GM19193 (cell line): ENCODE data around the gene ANKRD13B.

ENCODE experiments used
- POLR2A ChIP-seq: IDR thresholded peaks from 4 replicates; pipeline ENCODE4 v1.6.1; 2011; ENCODE audit not compliant: insufficient read depth, insufficient read length; ENCODE audit errors: extremely low read depth

The ANKRD13B gene

DNA sequence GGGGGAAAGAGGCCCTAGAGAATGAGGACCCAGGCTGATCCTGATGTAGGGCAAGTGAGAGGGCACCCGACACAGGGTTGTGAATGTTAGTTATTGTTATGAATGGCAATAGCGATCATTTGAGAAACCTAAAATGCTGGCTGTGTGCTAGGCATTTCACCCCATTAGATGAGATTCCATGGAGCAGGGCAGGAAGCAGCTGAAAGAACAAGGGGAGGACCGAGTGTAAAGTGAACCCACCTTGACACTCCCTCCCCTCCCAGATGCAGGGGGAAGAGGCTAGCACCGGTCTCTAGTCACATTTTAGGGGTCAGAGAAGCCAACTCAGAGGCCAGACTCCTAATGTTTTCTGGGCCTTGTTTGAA is 30.3 kb downstream of the ANKRD13B start:
- TF ChIP-seq POLR2A: no peak

DNA sequence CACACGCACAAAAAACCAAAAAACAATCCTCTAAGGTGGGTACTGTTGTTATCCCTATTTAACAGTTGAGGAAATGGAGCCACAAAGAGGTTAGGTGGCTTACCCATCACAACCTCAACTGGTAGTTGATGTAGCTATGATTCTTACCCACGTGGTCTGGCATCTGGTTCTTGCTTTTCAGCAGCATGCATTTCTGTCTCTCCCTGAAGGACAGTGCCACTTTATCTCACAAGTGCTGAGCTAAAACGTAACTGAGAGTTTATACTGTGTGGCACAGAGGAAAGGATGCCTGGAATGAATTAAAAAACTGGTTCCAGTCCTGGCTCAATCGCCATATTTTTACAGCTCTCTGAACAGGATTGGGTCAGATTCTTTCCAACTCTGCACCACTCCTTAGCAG is 31.7 kb downstream of the ANKRD13B start:
- TF ChIP-seq POLR2A: no peak

DNA sequence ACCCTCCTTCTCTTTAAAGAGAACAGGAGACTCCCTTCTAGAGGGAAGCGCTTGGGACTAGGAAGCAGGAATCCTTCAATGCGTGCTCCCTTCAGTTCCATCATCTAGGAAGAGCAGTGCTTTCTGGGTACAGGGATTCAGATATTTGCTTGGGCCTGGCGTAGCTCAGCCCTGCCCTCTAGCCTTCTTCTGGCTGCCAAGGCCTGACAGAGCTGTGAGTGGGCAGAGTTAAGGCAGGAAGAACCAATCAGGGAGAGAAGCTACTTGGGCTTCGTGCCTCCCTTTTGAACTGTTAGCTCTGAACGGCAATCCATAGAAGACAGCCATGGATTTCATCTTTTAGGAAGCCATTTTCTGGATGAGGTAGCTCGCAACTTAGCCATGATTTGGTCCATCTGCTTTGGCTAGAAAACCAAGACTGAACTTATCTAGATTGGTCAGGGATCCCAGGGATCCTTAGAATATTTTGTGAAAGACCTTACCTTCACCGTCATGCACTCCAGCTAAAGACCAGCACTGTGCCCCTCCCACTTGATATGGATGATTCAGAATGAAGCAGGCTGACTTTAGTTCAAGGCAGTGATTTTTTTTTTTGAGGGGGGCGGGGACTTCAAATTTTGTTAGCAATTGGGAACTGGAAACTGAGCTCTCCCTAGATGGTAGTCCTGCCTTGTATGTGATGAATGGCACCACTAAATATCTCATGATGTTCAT is 32.3 kb downstream of the ANKRD13B start:
- no peak for TF ChIP-seq POLR2A

- no peak for TF ChIP-seq POLR2A
These were observed 35.0 kb downstream of the ANKRD13B start for GRCh38 chr17:29627951-29628350.

DNA sequence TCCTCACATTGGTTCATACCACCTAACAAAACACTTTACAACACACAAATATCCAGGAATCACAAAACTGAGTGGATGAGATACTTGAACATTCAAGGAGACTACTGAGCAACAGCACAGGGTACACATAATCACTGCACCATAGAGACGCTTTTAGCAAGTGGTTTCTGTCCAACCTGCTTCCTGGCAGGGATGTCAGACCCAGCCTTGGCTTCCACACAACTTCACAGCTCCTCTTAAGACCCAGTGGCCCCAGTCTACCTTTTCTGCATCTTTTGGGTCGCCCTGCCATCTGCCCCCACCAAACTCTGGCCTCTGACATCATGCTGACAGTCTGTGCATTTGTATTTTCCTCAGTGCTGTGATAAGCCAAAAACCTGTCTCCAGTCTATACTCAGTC is 35.7 kb downstream of the ANKRD13B start:
- no peak for TF ChIP-seq POLR2A

DNA sequence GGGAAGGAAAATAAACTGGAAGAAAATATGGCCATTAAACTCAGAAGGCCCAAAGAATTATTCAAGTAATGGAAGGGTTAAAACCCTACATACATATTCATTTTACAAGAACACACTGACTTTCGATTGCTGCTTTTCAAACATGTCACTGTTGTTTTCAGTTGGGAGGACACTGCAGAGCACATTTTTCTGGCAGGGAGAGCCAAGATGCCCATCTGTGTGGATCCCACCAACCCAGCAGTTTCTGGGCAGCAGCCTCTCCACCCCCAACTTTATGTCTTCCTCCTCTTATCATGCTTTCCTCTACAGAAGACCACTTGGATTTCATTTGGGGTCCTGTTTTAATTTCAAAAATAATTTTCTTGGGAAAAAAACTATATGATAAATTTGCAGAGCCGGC is 36.9 kb downstream of the ANKRD13B start:
- TF ChIP-seq POLR2A: no peak

- no peak for TF ChIP-seq POLR2A
These were observed 37.8 kb downstream of the ANKRD13B start for GRCh38 chr17:29630630-29631193.

DNA sequence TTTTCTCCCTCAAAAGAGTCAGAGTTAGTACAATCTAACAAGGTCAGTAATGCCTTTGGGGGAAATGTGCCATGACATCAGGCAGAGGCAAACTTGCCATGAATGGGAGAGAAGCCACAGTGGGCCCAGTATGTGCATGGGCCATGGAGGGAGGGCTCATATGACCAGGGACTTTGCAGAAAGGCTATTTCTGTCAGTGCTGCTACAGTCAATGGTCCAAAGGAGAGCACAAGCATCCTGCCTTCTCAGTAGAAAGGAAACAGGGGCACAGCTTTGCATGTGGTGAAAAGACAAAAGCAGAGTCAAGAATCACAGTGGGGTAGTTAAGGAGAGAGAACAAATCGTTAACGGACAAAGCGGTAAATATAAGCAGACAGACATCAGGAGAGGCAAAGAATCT is 41.0 kb downstream of the ANKRD13B start:
- no peak for TF ChIP-seq POLR2A

GRCh38 chr17:29640413-29640812 is 47.5 kb downstream of the ANKRD13B start:
- no peak for TF ChIP-seq POLR2A

DNA sequence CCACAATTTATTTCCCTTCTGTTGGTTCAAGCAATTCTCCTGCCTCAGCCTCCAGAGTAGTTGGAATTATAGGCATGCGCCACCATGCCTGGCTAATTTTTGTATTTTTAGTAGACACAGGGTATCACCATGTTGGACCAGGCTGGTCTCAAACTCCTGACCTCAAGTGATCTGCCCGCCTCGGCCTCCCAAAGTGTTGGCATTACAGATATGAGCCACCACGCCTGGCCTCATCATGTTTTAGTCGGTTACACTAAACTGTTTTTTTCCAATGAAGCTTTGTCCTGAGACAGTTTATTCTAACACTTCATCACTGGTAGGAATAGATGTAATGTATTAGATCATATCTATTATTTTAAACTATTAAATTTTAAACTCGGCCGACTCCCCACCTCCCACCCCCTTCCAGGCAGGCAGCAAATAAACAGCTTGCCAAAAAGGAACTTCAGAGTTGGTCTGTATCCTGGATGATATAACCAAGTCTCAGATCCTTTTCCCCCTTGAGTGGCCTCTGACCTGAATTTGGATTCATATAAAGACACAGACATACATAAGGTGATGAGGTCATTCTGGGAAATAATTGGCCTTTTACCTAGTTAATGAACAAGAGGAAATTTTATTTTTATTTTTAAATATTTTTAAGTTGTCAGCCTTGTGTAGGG is 48.2 kb downstream of the ANKRD13B start:
- TF ChIP-seq POLR2A: no peak

DNA sequence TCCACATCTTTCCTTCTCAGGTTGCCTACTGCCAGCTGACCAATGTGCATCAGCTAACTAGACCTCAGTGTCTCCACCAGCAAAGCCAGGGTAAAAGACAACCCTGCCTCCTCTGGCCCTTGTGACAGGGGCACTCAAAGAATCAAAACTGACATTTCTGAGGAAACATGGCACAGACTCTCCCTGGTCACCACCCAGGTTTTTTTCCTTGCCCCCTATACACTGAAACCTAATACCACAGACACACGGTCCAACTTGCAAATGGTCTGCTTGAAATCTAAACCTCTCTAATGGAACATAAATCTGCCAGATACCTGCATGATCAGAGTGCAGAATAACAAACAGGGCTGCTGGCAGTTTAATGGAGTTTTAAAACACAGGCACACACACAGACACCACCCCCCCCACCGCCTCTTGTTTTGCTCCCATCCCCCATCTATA is 49.3 kb downstream of the ANKRD13B start:
- TF ChIP-seq POLR2A: no peak

- TF ChIP-seq POLR2A: no peak
These were observed 50.9 kb downstream of the ANKRD13B start for GRCh38 chr17:29643817-29644160.

GRCh38 chr17:29645515-29646051 is 52.7 kb downstream of the ANKRD13B start:
- TF ChIP-seq POLR2A: no peak

DNA sequence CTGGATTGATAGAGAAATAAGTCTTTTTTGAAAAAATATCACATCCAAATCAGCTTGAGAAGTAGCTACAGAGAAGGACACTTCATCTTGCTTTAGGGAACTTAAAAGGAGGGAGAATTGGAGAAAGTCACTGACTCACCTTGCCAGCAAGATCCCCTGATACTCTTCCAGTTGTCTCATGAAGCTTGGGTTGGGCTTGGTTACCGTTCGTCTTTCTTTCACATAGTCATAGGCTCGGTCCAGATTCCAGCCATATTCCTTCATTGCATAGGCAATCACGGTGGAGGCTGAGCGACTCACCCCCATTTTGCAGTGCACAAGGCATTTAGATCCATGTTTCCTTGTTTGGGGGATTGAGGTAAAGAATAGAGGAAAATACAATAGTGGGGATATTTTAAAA is 55.1 kb downstream of the ANKRD13B start:
- no peak for TF ChIP-seq POLR2A

DNA sequence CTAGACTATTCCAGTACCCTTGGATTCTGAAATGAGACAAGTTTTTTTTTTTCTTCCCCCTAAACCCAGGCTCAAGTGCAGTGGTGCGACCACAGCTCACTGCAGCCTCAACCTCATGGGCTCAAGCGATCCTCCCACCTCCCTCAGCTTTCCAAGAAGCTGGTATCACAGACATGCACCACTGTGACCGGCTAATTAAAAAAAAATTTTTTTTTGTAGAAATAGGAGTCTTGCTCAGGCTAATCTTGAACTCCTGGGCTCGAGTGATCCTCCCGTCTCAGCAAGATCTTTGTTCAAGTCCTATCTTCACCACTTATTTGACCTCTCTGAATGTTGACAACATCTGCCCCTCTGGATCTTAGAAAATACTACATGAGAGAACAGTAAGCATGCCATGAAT is 56.4 kb downstream of the ANKRD13B start:
- no peak for TF ChIP-seq POLR2A

- TF ChIP-seq POLR2A: no peak
These were observed 57.5 kb downstream of the ANKRD13B start for GRCh38 chr17:29650396-29650795.
